Measurements from ENCODE around the gene MTA2. TPM values are rescaled to one million over a fixed set of nuclear protein-coding genes. Genes with fewer than 3 reads are reported as not detected.

MTA2 gene
- total RNA-seq, 1 donor from 2014 or later: 109 TPM

GRCh38 chr11:62601122-62601371 lies 618 bp downstream of the MTA2 start:
- TF ChIP-seq CTCF (conservative IDR thresholded peaks at IDR 0.05; ENCODE audit: low read depth, low read length): no peak
- peak overlapping the region; percentile 84 for H3K4me3 ChIP-seq (ENCODE audit: low read depth, low read length)
- DNase-seq (ENCODE audit: low read depth): no peak

- peak overlapping the region; percentile 84 for H3K4me3 ChIP-seq (ENCODE audit: low read depth, low read length)
- DNase-seq (ENCODE audit: low read depth): no peak
- no peak for TF ChIP-seq CTCF (conservative IDR thresholded peaks at IDR 0.05; ENCODE audit: low read depth, low read length)
Measured at GRCh38 chr11:62600367-62601121, 1.1 kb downstream of the MTA2 start.

- TF ChIP-seq CTCF (conservative IDR thresholded peaks at IDR 0.05; ENCODE audit: low read depth, low read length): no peak
- DNase-seq (ENCODE audit: low read depth): no peak
- peak overlapping the region; percentile 84 for H3K4me3 ChIP-seq (ENCODE audit: low read depth, low read length)
Measured at GRCh38 chr11:62599901-62600300, 1.8 kb downstream of the MTA2 start.

GRCh38 chr11:62599069-62599696 lies 2.5 kb downstream of the MTA2 start:
- TF ChIP-seq CTCF (conservative IDR thresholded peaks at IDR 0.05; ENCODE audit: low read depth, low read length): no peak
- H3K4me3 ChIP-seq (ENCODE audit: low read depth, low read length): peak overlapping the region; percentile 84

GRCh38 chr11:62595124-62595523 lies 6.5 kb downstream of the MTA2 start:
- H3K4me3 ChIP-seq (ENCODE audit: low read depth, low read length): no peak overlapping the region
- TF ChIP-seq CTCF (conservative IDR thresholded peaks at IDR 0.05; ENCODE audit: low read depth, low read length): no peak
- DNase-seq (ENCODE audit: low read depth): no peak

More at GRCh38 chr11:62599069-62599696, 2.5 kb downstream of the MTA2 start:
- no peak for DNase-seq (ENCODE audit: low read depth)

- no peak overlapping the region for H3K4me3 ChIP-seq (ENCODE audit: low read depth, low read length)
- no peak for DNase-seq (ENCODE audit: low read depth)
- TF ChIP-seq CTCF (conservative IDR thresholded peaks at IDR 0.05; ENCODE audit: low read depth, low read length): peak; percentile 73
Measured at GRCh38 chr11:62593434-62594044, 8.1 kb downstream of the MTA2 start.

Measured in epithelial cell of proximal tubule (primary cell).